SU-DHL-6 (cell line): ENCODE measurements around the gene OSBP.

Experiments used
- H2AFZ ChIP-seq: fragments of 200-600 bp; sonication (generic); 2 replicates; pipeline ENCODE4 v1.6.1; 2014; ENCODE audit warnings: low read depth, mild to moderate bottlenecking, moderate library complexity, mixed read lengths, antibody characterized with exemption, low read length; ENCODE audit not compliant: severe bottlenecking
- H3F3A ChIP-seq: fragments of 200-600 bp; shearing (Covaris generic); 2 replicates; pipeline ENCODE4 v1.6.0; 2016; ENCODE audit warnings: antibody characterized with exemption, mild to moderate bottlenecking; ENCODE audit not compliant: insufficient read depth
- H3K27ac ChIP-seq: fragments of 200-600 bp; sonication (generic); 2 replicates; pipeline ENCODE4 v1.5.1; 2016; ENCODE audit warnings: low read depth, mild to moderate bottlenecking, low read length, moderate library complexity, mixed read lengths
- H3K27me3 ChIP-seq: fragments of 200-600 bp; sonication (generic), shearing (Covaris generic); 2 replicates; pipeline ENCODE4 v1.6.0; 2014; ENCODE audit warnings: mild to moderate bottlenecking, low read length
- H3K36me3 ChIP-seq: fragments of 200-600 bp; sonication (generic); 2 replicates; pipeline ENCODE4 v1.6.1; 2014; ENCODE audit warnings: mild to moderate bottlenecking, low read length, mixed read lengths
- H3K4me2 ChIP-seq: fragments of 300-600, 200-600 bp; shearing (Covaris generic), sonication (generic); 2 replicates; pipeline ENCODE4 v1.6.0; 2014; ENCODE audit warnings: low read length, low read depth, mild to moderate bottlenecking; ENCODE audit not compliant: poor library complexity, severe bottlenecking
- H3K4me3 ChIP-seq: fragments of 200-600 bp; sonication (generic); 2 replicates; pipeline ENCODE4 v1.5.1; 2014; ENCODE audit warnings: antibody characterized with exemption, low read length, mild to moderate bottlenecking, mixed read lengths; ENCODE audit not compliant: insufficient read depth, poor library complexity, severe bottlenecking
- H3K79me2 ChIP-seq: fragments of 200-600 bp; sonication (generic); 2 replicates; pipeline ENCODE4 v1.6.1; 2014; ENCODE audit warnings: mild to moderate bottlenecking, low read length, moderate library complexity; ENCODE audit not compliant: insufficient read depth
- H3K9ac ChIP-seq: fragments of 200-600 bp; sonication (generic); 2 replicates; pipeline ENCODE4 v1.7.0; 2014; ENCODE audit warnings: mild to moderate bottlenecking, low read length
- H3K9me2 ChIP-seq: fragments of 200-600 bp; sonication (generic); replicated peaks from 2 replicates; pipeline ENCODE4 v1.6.1; 2014; ENCODE audit warnings: low read length; ENCODE audit not compliant: insufficient read depth
- H3K9me3 ChIP-seq: fragments of 200-600 bp; sonication (generic); 2 replicates; pipeline ENCODE4 v1.6.1; 2014; ENCODE audit warnings: low read length, mixed read lengths; ENCODE audit not compliant: insufficient read depth
- H4K20me1 ChIP-seq: fragments of 200-600 bp; sonication (generic); 2 replicates; pipeline ENCODE4 v1.6.1; 2014; ENCODE audit warnings: low read depth, mild to moderate bottlenecking, antibody characterized with exemption, low read length, moderate library complexity, mixed read lengths
- EZH2phosphoT487 ChIP-seq: fragments of 200-600 bp; sonication (generic), shearing (Covaris generic); conservative IDR thresholded peaks from 2 replicates; pipeline ENCODE4 v1.6.1; 2018; ENCODE audit warnings: mild to moderate bottlenecking, antibody characterized with exemption, low read length, moderate library complexity, mixed read lengths
- TF ChIP-seq, protein P1 (sequence below): fragments of 200-600 bp; sonication (generic); IDR thresholded peaks from one replicate; pipeline ENCODE4 v1.5.1; 2017; ENCODE audit warnings: antibody characterized with exemption, mild to moderate bottlenecking, low read length, moderate library complexity; ENCODE audit not compliant: insufficient read depth, poor library complexity, severe bottlenecking

OSBP gene

DNA sequence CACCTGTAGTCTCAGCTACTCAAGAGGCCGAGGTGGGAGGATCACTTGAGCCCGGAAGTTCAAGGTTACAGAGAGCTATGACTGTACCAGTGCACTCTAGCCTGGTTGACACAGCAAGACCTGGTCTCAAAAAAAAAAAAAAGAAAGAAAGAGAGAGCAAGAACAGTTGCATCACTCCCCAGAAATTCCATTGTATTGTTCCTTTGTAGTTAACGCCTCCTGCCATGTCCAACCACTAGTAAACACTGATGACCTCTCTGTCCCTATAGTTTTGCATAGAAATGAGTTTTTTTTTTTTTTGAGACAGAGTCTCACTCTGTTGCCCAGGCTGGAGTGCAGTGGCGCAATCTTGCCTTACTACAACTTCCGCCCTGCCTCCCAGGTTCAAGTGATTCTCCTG lies 42.5 kb upstream of the OSBP start:
- TF ChIP-seq, protein P1, sequence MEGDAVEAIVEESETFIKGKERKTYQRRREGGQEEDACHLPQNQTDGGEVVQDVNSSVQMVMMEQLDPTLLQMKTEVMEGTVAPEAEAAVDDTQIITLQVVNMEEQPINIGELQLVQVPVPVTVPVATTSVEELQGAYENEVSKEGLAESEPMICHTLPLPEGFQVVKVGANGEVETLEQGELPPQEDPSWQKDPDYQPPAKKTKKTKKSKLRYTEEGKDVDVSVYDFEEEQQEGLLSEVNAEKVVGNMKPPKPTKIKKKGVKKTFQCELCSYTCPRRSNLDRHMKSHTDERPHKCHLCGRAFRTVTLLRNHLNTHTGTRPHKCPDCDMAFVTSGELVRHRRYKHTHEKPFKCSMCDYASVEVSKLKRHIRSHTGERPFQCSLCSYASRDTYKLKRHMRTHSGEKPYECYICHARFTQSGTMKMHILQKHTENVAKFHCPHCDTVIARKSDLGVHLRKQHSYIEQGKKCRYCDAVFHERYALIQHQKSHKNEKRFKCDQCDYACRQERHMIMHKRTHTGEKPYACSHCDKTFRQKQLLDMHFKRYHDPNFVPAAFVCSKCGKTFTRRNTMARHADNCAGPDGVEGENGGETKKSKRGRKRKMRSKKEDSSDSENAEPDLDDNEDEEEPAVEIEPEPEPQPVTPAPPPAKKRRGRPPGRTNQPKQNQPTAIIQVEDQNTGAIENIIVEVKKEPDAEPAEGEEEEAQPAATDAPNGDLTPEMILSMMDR = no peak
- TF ChIP-seq EZH2phosphoT487 = no peak
- Histone ChIP-seq H3K79me2 (peaks cover 32% of the 10 kb centered on the region), H3K9me2 (no peaks in the 10 kb centered on the region), H3K9me3 (no peaks in the 10 kb centered on the region), H3K27me3 (no peaks in the 10 kb centered on the region), H3K27ac (no peak overlapping the region), H3K4me2 (no peak overlapping the region), H3K9ac (no peak overlapping the region), H3K4me3 (no peak overlapping the region), H4K20me1 (no peaks in the 10 kb centered on the region), H2AFZ (no peak overlapping the region), H3F3A (no peaks in the 10 kb centered on the region), H3K36me3 (peaks cover 59% of the 10 kb centered on the region)

DNA sequence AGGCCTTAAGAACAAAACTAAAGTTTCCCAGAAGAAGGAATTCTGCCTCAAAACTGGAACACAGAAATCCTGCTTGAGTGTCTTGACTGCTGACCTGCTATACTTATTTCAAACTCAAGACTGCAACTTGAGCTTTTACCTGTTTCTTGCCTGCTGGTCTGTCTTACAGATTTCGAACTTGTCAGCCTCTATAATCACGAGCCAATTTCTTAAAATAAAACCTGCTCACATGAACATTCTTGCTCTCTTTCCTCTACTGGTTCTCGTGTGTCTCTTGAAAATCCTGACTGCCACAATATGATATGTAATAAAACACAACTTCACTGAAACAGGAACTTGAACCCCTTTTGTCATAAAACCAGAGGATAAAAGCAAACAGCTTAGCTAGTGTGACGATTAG lies 39.3 kb upstream of the OSBP start:
- Histone ChIP-seq H2AFZ (no peak overlapping the region), H3F3A (no peaks in the 10 kb centered on the region), H3K9me3 (no peaks in the 10 kb centered on the region), H3K27ac (no peak overlapping the region), H3K9me2 (no peaks in the 10 kb centered on the region), H3K79me2 (peaks cover 4% of the 10 kb centered on the region), H3K4me3 (no peak overlapping the region), H3K36me3 (peaks cover 58% of the 10 kb centered on the region), H3K4me2 (no peak overlapping the region), H4K20me1 (no peaks in the 10 kb centered on the region), H3K9ac (no peak overlapping the region), H3K27me3 (no peaks in the 10 kb centered on the region)
- TF ChIP-seq, protein P1 = no peak
- no peak for TF ChIP-seq EZH2phosphoT487

DNA sequence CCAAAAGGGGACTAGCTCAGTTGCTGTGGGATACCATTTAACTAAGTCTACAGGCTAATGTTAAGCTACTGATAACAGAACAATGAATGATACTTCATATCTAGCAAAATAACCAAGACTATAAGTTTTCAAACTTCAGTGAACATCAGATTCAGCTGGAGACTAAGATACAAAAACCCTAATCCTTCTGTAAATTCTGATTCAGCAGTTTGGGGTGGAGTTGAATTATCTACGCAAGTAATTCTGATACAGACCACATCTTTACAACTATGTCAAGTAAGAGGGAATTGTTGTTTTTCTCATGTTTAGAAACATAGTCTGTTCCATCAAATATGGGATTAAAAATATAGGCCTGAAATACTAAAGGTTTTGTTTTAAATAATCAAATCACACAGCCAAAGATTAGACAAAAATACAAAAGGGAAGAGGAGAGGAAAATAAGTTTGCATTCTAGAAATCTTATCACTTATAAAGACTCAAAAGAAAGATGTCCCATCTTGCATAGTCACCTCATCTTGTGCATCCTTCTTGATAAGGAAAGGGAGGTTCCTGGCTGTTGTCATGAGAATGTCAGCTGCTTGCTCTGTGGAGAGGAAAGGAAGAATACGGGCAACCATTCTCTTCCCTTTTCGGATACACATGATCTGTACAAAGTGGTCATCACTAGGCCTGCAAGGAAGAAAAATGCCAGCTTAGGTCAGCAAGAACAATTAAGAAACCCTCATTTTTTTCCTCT lies 31.8 kb upstream of the OSBP start:
- Histone ChIP-seq H3K79me2 (no peaks in the 10 kb centered on the region), H3K9ac (no peak overlapping the region), H3K4me2 (no peak overlapping the region), H3F3A (no peaks in the 10 kb centered on the region), H3K9me2 (no peaks in the 10 kb centered on the region), H3K4me3 (no peak overlapping the region), H2AFZ (no peak overlapping the region), H3K27me3 (no peaks in the 10 kb centered on the region), H3K27ac (no peak overlapping the region), H4K20me1 (no peaks in the 10 kb centered on the region), H3K9me3 (no peaks in the 10 kb centered on the region), H3K36me3 (peaks cover 76% of the 10 kb centered on the region)
- no peak for TF ChIP-seq EZH2phosphoT487
- TF ChIP-seq, protein P1 = no peak
